Measurements from ENCODE around the gene ZNF433.

The ZNF433 gene

DNA sequence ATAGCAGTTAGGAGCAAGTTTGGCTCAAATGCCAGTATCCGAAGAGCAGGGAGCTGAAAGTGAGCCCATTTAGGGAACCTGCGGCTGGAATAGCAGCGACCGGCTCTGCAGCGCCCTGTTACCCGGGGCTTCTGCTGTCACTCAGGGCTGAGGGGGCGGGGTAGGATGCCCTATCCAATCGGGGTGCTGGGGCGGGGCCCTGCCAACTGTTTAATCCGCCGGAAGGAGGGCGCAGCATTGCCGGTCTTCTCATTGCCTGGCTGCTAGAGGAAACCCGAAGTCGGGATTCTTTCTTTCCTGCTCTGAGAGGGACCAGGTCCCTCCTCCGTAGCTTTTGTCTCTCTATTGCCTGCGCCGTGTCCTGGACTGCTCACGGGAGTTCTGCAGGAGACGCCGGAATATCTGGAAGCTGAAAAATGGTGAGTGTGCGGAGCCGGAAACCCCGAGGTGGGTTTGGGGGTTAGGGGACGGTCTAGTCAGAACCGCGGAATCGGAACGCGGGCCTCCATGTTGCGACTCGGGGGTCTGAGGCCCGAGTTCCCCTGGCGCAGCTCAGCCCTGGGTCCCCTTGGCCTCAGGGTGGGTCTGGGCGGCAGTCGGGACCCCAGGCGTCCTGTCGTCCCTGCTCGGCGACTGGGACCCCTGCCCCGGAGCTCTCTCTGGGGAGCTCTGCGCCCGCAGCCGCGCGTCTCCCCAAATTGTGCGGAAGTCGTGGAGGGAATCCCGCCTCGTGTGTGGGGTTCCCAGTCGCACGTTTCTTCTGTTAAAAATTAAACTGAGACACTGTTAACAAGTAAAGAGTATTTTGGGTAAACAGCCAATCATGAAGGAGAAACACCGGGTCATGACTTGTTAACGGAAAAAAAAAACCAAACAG lies 47.8 kb downstream of the ZNF433 start:
- peak; percentile 91 for DNase-seq

DNA sequence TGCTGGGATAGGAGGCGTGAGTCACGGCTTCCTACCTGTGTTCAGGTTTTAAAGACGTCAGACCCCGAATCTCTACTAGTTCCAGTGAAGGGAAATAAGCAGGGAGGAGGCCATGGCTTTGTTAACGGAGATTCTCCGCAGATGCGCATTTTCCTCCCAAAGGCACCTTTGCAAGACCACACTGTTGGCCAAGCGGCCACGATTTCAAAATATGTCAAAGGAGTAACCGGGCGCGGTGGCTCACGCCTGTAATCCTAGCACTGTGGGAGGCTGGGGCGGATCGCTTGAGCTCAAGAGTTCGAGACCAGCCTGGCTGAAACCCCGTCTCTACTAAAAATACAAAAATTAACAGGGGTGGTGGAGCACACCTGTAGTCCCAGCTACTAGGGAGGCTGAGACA lies 48.7 kb downstream of the ZNF433 start:
- no peak for DNase-seq

DNA sequence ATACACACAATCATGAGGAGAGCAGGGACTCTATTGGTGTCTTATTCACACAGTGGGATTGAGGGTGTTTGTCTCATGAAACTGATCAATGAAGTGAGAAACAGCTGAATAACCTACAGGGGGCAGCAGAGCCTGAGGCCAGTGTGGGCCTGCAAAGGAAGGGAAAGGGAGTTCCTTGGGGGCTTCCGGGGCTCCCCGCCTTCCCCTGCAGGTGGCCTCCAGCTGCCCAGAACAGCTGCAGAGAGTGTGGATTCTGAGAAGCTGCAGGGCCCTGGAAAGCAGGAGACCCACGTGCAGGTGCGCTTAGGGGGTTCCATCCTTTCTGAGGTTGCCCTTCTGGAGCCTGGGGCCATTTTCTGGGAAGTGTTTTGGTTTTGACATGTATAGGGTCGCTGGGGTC lies 50.5 kb downstream of the ZNF433 start:
- DNase-seq, result no peak

DNA sequence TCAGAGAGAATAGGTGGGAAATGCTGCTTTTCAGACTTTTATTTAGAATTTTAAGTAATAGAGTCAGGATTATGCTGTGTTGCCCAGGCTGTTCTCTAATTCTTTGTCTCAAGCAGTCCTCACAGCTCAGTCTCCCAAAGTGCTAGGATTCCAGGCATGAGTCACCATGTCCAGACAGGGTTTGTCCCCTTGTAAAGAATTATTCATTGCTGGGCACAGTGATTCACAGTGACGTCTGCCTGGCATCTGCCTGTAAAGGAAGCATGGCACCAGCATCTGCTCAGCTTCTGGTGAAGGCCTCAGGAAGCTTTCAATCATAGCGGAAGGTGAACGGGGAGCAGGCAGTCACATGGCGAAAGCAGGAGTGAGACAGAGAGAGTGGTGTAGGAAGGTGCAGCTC lies 53.0 kb downstream of the ZNF433 start:
- DNase-seq, result no peak

DNA sequence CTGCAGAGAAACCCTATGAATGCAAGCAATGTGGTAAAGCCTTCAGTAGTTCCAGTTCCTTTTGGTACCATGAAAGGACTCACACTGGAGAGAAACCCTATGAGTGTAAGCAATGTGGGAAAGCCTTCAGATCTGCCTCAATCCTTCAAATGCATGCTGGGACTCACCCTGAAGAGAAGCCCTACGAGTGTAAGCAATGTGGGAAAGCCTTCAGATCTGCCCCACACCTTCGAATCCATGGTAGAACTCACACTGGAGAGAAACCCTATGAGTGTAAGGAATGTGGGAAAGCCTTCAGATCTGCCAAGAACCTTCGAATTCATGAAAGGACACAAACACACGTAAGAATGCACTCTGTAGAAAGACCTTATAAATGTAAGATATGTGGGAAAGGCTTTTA lies 56.0 kb downstream of the ZNF433 start:
- no peak for DNase-seq

DNA sequence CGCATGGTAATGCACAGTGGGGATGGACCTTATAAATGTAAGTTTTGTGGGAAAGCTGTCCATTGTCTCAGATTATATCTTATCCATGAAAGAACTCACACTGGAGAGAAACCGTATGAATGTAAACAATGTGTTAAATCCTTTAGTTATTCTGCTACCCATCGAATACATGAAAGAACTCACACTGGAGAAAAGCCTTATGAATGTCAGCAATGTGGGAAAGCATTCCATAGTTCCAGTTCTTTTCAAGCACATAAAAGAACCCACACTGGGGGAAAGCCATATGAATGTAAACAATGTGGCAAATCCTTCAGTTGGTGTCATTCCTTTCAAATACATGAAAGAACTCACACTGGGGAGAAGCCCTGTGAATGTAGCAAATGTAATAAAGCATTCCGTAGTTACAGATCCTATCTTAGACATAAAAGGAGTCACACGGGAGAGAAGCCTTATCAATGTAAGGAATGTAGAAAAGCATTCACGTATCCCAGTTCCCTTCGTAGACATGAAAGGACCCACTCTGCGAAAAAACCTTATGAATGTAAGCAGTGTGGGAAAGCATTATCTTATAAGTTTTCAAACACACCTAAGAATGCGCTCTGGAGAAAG lies 56.9 kb downstream of the ZNF433 start:
- DNase-seq, result no peak

DNA sequence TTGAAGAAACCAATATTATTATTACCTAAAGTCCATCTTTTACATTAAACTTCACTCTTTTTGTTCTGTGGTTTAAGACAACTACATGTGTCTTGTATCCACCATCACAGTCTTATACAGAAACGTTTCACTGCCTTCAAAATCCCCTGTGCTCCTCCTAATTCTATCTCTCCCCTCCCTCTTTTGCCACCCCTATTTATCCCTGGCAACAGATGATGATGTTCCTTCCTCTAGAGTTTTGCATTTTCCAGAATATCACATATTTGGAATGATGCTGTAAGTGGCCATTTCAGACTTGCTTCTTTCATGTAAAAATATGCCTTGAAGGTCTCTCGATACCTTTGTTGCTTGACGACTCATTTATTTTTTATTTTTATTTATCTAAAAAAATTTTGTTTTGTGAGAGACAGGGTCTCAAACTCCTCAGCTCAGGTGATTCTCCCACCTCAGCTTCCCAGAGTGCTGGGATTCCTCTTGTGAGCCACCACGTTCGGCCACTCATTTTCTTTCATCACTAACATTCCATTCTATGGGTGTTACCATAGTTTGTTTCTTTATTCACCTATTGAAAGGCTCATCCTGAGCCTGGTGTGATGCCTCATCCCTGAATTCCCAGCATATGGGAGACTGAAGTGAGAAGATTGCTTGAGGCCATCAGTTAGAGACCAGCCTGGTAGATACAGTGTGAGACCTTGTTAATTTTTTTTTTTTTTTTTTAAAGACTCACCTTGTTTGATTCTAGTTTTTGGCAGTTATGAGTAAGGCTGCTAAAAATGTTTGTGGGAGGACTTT lies 62.3 kb downstream of the ZNF433 start:
- DNase-seq, result no peak

DNA sequence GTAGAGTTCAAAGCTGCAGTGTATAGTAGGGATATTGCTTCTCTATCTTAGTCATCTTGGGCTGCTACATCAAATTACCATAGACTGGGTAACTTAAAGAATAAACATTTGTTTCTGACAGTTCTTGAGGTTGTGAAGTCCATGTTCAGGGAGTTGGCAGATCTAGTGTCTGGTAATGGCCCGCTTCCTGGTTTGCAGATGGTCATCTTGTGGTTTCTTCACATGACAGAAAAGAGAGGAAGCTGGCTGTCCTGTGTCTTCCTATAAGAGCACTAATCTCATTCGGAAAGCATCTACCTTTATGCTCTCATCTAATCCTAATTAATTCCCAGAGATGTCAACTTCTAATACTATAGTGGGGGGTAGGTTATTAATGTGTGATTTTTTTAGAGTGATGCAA lies 64.4 kb downstream of the ZNF433 start:
- no peak for DNase-seq

DNA sequence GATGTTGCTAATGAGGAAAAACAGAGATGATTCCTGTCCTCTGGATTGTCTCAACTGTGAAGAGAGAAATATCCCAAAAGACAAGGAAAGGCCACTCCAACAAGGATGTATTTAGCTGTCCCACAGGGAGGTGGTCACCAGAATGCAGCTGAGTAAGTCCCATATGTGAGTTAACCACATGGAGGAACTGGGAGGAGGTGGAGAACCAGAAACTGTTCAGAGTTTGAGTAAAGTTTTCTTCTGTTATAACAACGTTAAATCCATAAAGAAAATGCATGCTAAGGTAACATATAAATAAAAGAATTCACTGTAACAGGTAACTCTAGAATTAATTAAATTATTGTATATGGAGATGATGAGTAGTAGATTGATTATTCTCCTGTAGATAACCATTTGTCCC lies 65.3 kb downstream of the ZNF433 start:
- no peak for DNase-seq

DNA sequence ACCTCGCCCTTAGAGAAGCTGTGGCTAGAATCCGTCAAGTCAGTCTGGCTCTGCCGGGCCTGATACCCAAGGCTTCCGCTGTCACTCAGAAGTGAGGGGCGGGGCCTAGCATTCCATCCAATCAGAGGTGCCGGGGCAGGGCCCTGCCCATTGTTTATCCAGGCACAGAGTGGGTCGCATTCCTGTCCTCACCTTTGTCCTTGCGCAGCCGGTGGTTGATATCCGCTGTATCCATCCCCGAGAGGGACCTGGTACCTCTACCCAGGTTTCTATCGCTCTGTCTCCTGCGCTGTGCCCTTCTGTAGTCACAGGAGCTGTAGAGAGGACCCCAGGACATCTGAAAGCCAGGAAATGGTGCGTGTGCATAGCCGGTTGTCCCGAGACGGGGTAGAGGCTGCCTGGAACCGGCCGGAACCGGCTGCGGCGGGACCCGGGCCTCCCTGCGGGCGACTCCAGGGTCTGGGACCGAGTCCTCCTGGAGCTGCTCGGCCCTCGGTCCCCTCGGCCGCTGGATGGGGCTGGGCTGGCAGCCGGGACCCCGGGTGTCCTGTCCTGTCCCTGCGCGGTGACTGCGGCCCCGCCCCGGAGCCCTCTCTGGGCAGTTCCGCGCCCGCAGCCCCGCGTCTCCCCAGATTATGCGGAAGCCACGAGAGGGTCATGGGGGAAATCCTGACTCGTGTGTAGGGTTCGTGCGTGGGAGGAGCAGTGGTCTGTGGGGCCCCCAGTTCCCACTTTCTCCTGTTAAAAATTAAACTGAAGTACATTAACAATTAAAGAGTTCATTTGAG lies 70.4 kb downstream of the ZNF433 start, which contains the start of gene ZNF763:
Gene ZNF763, plus strand, starts transcription at position 183 of the 788 bp plus-strand sequence. Its CDS starts 169 bp downstream, at position 352.
- DNase-seq, result peak; percentile 72
